Thoracic aorta (tissue), 2 donors: ENCODE data around the gene OSBPL5. TPM values are rescaled to one million over a fixed set of nuclear protein-coding genes. Genes with fewer than 3 reads are reported as not detected.

ENCODE experiments used
- ATAC-seq: fragments of 150-250 bp; one replicate; pipeline ENCODE4 v1.8.0; 2017; ENCODE audit warnings: low read depth; ENCODE audit not compliant: insufficient number of reproducible peaks, low FRiP score
- DNase-seq: peaks from one replicate; pipeline ENCODE4 v3.0.0-alpha.2; 2020; ENCODE audit warnings: low spot score
- H3K27ac ChIP-seq, 2 donors: fragments of 200-600 bp; sonication (generic); 1 replicate in 1 of 2; 2 replicates in 1 of 2; pipeline ENCODE4 v1.5.1; 2016; ENCODE audit warnings: mild to moderate bottlenecking in 2 of 2, moderate library complexity in 2 of 2
- H3K27me3 ChIP-seq: fragments of 200-600 bp; sonication (generic); replicated peaks from 2 replicates; pipeline ENCODE4 v1.6.0; 2016; ENCODE audit warnings: mild to moderate bottlenecking; ENCODE audit not compliant: insufficient read depth
- H3K36me3 ChIP-seq: fragments of 200-600 bp; sonication (generic); one replicate; pipeline ENCODE4 v1.5.1; 2016
- H3K4me1 ChIP-seq, 2 donors: fragments of 200-600 bp; sonication (generic); 1 replicate in 1 of 2; 2 replicates in 1 of 2; pipeline versions ENCODE4 v1.5.1 to v1.6.0; 2016; ENCODE audit warnings: low read depth in 2 of 2, mild to moderate bottlenecking in 1 of 2; ENCODE audit not compliant: control insufficient read depth in 1 of 2
- H3K4me3 ChIP-seq: fragments of 200-600 bp; sonication (generic); 2 replicates; pipeline ENCODE4 v1.5.1; 2016; ENCODE audit warnings: mild to moderate bottlenecking
- H3K9me3 ChIP-seq: fragments of 200-600 bp; sonication (generic); 2 replicates; pipeline ENCODE4 v1.5.1; 2016
- total RNA-seq, 2 donors: library from RNA; depleted of rRNA; stranded (reverse); fragments of >200 nt; gene quantifications; one replicate each; pipeline versions ENCODE4 v1.1.0 to v1.2.3, GENCODE V29; 2016
- TF ChIP-seq, protein P1 (sequence below): fragments of 200-600 bp; sonication (generic); IDR thresholded peaks from one replicate; pipeline ENCODE4 v1.5.1; 2019; ENCODE audit warnings: antibody characterized with exemption

The OSBPL5 gene
- total RNA-seq, 2 donors from 2014 or later, result 99.9 to 121 TPM

DNA sequence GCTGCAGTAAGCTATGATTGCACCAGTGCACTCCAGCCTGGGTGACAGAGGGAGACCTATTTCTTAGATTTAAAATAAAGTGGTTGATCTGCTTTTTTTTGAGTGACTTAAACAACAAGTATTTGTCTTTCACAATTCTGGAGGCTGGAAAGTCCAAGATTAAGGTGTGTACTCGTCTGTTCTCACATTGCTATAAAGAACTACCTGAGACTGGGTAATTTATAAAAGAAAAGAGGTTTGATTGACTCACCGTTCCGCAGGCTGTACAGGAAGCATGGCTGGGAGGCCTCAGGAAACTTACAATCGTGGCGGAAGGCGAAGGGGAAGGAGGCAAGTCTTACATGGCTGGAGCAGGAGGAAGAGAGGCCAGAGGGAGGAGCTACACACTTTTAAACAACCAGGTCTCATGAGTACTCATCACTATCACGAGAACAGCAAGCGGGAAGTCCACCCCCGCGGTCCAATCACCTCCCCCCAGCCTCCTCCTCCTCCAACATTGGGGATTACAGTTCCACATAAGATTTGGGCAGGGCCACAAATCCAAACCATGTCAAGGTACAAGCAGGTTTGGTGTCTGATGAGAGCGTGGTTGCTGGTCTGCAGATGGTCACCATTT lies 19.7 kb upstream of the OSBPL5 start:
- ATAC-seq, result no peak
- no peak for DNase-seq
- no peak overlapping the region for H3K27ac ChIP-seq
- H3K4me3 ChIP-seq, result no peak overlapping the region
- no peaks in the 10 kb centered on the region for H3K27me3 ChIP-seq
- no peaks in the 10 kb centered on the region for H3K4me1 ChIP-seq
- TF ChIP-seq, protein P1, sequence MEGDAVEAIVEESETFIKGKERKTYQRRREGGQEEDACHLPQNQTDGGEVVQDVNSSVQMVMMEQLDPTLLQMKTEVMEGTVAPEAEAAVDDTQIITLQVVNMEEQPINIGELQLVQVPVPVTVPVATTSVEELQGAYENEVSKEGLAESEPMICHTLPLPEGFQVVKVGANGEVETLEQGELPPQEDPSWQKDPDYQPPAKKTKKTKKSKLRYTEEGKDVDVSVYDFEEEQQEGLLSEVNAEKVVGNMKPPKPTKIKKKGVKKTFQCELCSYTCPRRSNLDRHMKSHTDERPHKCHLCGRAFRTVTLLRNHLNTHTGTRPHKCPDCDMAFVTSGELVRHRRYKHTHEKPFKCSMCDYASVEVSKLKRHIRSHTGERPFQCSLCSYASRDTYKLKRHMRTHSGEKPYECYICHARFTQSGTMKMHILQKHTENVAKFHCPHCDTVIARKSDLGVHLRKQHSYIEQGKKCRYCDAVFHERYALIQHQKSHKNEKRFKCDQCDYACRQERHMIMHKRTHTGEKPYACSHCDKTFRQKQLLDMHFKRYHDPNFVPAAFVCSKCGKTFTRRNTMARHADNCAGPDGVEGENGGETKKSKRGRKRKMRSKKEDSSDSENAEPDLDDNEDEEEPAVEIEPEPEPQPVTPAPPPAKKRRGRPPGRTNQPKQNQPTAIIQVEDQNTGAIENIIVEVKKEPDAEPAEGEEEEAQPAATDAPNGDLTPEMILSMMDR, result no peak
- H3K9me3 ChIP-seq, result no peaks in the 10 kb centered on the region
- H3K36me3 ChIP-seq, result no peaks in the 10 kb centered on the region

DNA sequence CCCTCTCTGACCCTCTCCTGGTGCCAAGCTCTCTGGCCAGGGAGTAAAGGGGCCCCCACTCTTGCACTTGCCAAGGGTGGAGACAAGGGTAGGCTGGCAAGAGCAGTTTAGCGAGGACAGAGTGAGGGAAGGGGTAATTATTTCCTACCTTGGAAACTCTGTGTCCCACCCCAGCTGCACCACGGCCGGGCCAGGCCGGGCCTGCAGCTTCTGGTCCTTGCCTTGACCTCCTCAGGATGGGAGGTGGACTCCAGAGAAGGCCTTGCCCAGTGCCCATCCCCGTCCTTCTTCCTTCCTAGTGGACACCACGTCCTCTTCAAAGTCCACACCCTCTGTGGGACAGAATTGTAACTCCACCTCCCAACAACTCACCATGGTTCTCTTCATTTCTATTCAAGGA lies 18.4 kb upstream of the OSBPL5 start:
- ATAC-seq (no peak), DNase-seq (no peak)
- Histone ChIP-seq H3K27ac (no peak overlapping the region), H3K27me3 (no peaks in the 10 kb centered on the region), H3K36me3 (no peaks in the 10 kb centered on the region), H3K4me1 (no peaks in the 10 kb centered on the region), H3K9me3 (no peaks in the 10 kb centered on the region), H3K4me3 (no peak overlapping the region)
- TF ChIP-seq, protein P1, result no peak

- DNase-seq (no peak), ATAC-seq (no peak)
- no peak overlapping the region for H3K4me3 ChIP-seq
- H3K27me3 ChIP-seq, result no peaks in the 10 kb centered on the region
- H3K4me1 ChIP-seq, result no peaks in the 10 kb centered on the region
- H3K36me3 ChIP-seq, result no peaks in the 10 kb centered on the region
- no peak overlapping the region for H3K27ac ChIP-seq
- TF ChIP-seq, protein P1, result no peak
- no peaks in the 10 kb centered on the region for H3K9me3 ChIP-seq
These were observed 17.3 kb upstream of the OSBPL5 start for GRCh38 chr11:3182462-3182852.

- Histone ChIP-seq H3K4me3 (no peak overlapping the region), H3K36me3 (no peaks in the 10 kb centered on the region), H3K27ac (no peak overlapping the region), H3K4me1 (no peaks in the 10 kb centered on the region), H3K9me3 (no peaks in the 10 kb centered on the region), H3K27me3 (no peaks in the 10 kb centered on the region)
- no peak for DNase-seq
- TF ChIP-seq, protein P1, result no peak
- no peak for ATAC-seq
These were observed 16.8 kb upstream of the OSBPL5 start for GRCh38 chr11:3181725-3182461.

GRCh38 chr11:3180869-3181268 lies 15.8 kb upstream of the OSBPL5 start:
- H3K4me3 ChIP-seq, result no peak overlapping the region
- TF ChIP-seq, protein P1, result no peak
- H3K4me1 ChIP-seq, result no peaks in the 10 kb centered on the region
- H3K27ac ChIP-seq, result no peak overlapping the region
- no peak for DNase-seq
- ATAC-seq, result no peak
- H3K9me3 ChIP-seq, result no peaks in the 10 kb centered on the region
- H3K36me3 ChIP-seq, result no peaks in the 10 kb centered on the region
- H3K27me3 ChIP-seq, result no peaks in the 10 kb centered on the region
